Lung (tissue), 12 donors: Measurements from ENCODE around the gene ERVK3-1. TPM values are rescaled to one million over a fixed set of nuclear protein-coding genes. Genes with fewer than 3 reads are reported as not detected.

Experiments used
- ATAC-seq: fragments of 200-7000 bp; cut with Tn5 transposase; one replicate; pipeline ENCODE4 v1.9.1; 2020; ENCODE audit warnings: moderate number of reproducible peaks; ENCODE audit not compliant: insufficient read depth, low FRiP score
- DNase-seq, 3 donors: peaks; one replicate each; pipeline ENCODE4 v3.0.0-alpha.2; 2013 to 2017
- H3K27ac ChIP-seq, 2 donors: one replicate each; pipeline ENCODE4 v1.5.1; 2013; ENCODE audit warnings: mild to moderate bottlenecking in 2 of 2, moderate library complexity in 2 of 2, control low read depth in 1 of 2, inconsistent platforms in 1 of 2, low read depth in 1 of 2, low read length in 1 of 2
- H3K27me3 ChIP-seq, 3 donors: one replicate each; pipeline ENCODE4 v1.5.1; 2013; ENCODE audit warnings: low read length in 2 of 3; ENCODE audit not compliant: control insufficient read depth in 3 of 3, insufficient read depth in 3 of 3
- H3K36me3 ChIP-seq, 4 donors: one replicate each; pipeline ENCODE4 v1.5.1; 2013; ENCODE audit warnings: low read length in 4 of 4, mild to moderate bottlenecking in 1 of 4, moderate library complexity in 1 of 4; ENCODE audit not compliant: control insufficient read depth in 4 of 4, insufficient read depth in 4 of 4
- H3K4me1 ChIP-seq, 5 donors: one replicate each; pipeline ENCODE4 v1.5.1; 2013; ENCODE audit warnings: low read length in 5 of 5, mild to moderate bottlenecking in 2 of 5, moderate library complexity in 1 of 5; ENCODE audit not compliant: control insufficient read depth in 5 of 5, insufficient read depth in 5 of 5
- H3K4me3 ChIP-seq: one replicate; pipeline ENCODE4 v1.5.1; 2013; ENCODE audit warnings: mild to moderate bottlenecking, control low read depth, moderate library complexity
- H3K9ac ChIP-seq, 2 donors: one replicate each; pipeline ENCODE4 v1.5.1; 2013; ENCODE audit warnings: low read length in 2 of 2, control low read depth in 1 of 2; ENCODE audit not compliant: insufficient read depth in 1 of 2
- H3K9me3 ChIP-seq, 4 donors: one replicate each; pipeline ENCODE4 v1.5.1; 2013; ENCODE audit warnings: low read length in 3 of 4, mild to moderate bottlenecking in 1 of 4, moderate library complexity in 1 of 4; ENCODE audit not compliant: control insufficient read depth in 4 of 4, insufficient read depth in 3 of 4
- CTCF ChIP-seq: IDR thresholded peaks from 2 replicates; pipeline ENCODE4 v1.5.1; 2012; ENCODE audit warnings: mild to moderate bottlenecking; ENCODE audit errors: control extremely low read depth, extremely low read depth
- WGBS, 2 donors: extraction: QIAGEN DNeasy Blood & Tissue Kit; methylation state at CpG; one replicate each; pipeline ENCODE4 v1.1.7; 2013; 5-methylcytosine and 5-hydroxymethylcytosine counted together
- polyA plus RNA-seq, 2 donors: library from polyadenylated mRNA; stranded (reverse); fragments of 200-250 nt; gene quantifications; one replicate each; pipeline ENCODE4 v1.2.1, GENCODE V29; 2013
- total RNA-seq, 2 donors: library from RNA; depleted of rRNA in 1 of 2; stranded (reverse); fragments of >200 nt in 1 of 2; gene quantifications; one replicate each; pipeline ENCODE4 v1.2.1, GENCODE V29; 2014 to 2021
- donor health status: control.
- donor health status: control.
- donor health status: Bipolar disorder and iron deficiency.
- donor health status: healthy.
- donor health status: DM: yes; HTN: yes; CAD: no.

Gene ERVK3-1
- total and polyA plus RNA-seq, 4 donors, result 31.8 to 58.8 (median 38.1) TPM

GRCh38 chr19:58356766-58357480 is 51.7 kb downstream of the ERVK3-1 start:
- Histone ChIP-seq H3K27me3 (peaks cover 0 to 9% (median 3%) of the 10 kb centered on the region in 3 donors), H3K9ac (no peak overlapping the region)
- WGBS, 2 donors, result 23 to 52% methylated on average over 69 to 75 of the region's 75 CpGs

GRCh38 chr19:58357481-58358145 is 52.4 kb downstream of the ERVK3-1 start:
- 80% methylated on average over 19 of the region's 19 CpGs for WGBS, 2 donors
- Histone ChIP-seq H3K9ac (no peak overlapping the region), H3K36me3 (no peaks in the 10 kb centered on the region), H3K4me3 (no peak overlapping the region), H3K4me1 (peaks cover 0 to 40% (median 0%) of the 10 kb centered on the region in 5 donors), H3K9me3 (peaks cover 0 to 13% (median 0%) of the 10 kb centered on the region in 4 donors), H3K27me3 (peaks cover 0 to 6% (median 3%) of the 10 kb centered on the region in 3 donors), H3K27ac (no peak overlapping the region)
- TF ChIP-seq CTCF, result no peak
- ATAC-seq, result no peak
- DNase-seq, result no peak

More at GRCh38 chr19:58356766-58357480, 51.7 kb downstream of the ERVK3-1 start:
- peaks cover 0 to 12% (median 0%) of the 10 kb centered on the region in 4 donors for H3K9me3 ChIP-seq
- ATAC-seq (no peak), DNase-seq (peak in 2 of 3 donors; percentile 37 to 46)
- H3K36me3 ChIP-seq, result no peaks in the 10 kb centered on the region
- no peak overlapping the region for H3K27ac ChIP-seq
- peaks cover 0 to 38% (median 0%) of the 10 kb centered on the region in 5 donors for H3K4me1 ChIP-seq
- TF ChIP-seq CTCF, result no peak
- no peak overlapping the region for H3K4me3 ChIP-seq

- DNase-seq, result peak in 1 of 3 donors; percentile 62
- no peak for TF ChIP-seq CTCF
- peaks cover 0 to 4% (median 0%) of the 10 kb centered on the region in 4 donors for H3K9me3 ChIP-seq
Observed at GRCh38 chr19:58361900-58362271, 56.7 kb downstream of the ERVK3-1 start.

More at GRCh38 chr19:58361900-58362271, 56.7 kb downstream of the ERVK3-1 start:
- 2 to 4% methylated on average over 28 of the region's 28 CpGs for WGBS, 2 donors
- peak overlapping the region; percentile 66 for H3K4me3 ChIP-seq
- peaks cover 0 to 21% (median 0%) of the 10 kb centered on the region in 5 donors for H3K4me1 ChIP-seq
- peaks cover 0 to under 1% (median 0%) of the 10 kb centered on the region in 3 donors for H3K27me3 ChIP-seq
- ATAC-seq, result peak; percentile 5
- peak overlapping the region; percentile 79 to 96 for H3K9ac ChIP-seq
- no peaks in the 10 kb centered on the region for H3K36me3 ChIP-seq
- peak overlapping the region; percentile 90 to 98 for H3K27ac ChIP-seq
